ENCODE data around the gene VGLL3. TPM values are rescaled to one million over a fixed set of nuclear protein-coding genes. Genes with fewer than 3 reads are reported as not detected.

VGLL3 gene
- total RNA-seq, 5 donors from 2014 or later (not counting 1 experiment from before 2014, with no cell fraction given), result 0.03 to 0.20 (median 0.03) TPM; not detected in 2

DNA sequence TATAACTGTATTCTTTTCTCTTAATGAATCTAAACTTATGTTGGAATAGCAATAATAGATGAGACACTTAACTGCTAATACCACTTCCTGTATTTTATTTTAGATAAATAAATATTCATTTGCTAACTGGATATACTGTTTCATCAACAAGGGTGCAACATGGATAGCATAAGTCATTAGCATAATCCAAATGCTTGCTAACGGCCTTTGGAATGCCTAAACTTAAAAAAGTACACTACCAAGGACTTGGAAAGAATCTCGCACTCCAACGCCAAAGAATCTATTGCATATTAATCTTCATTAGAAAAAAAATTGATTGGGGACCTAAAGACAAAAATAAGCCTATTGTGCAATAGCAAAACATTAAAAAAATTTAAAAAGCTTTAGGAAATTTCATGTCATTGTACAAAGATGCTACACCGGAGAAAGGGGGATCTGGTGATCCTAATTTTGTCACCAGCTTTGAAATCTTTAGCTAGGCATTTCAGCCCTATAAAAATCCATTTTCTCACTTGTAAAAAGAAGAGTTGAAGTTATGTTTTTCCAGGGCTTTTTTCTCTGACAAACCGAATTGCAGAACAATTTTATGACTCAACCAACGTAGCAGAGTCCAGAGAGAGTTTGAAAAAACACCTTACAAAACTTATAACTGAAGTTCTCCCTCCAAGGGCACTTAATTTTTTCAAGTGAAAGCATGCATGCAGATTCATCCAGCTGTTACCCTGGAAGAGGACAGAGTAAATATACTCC, 4.1 kb downstream of the VGLL3 start:
- no peak for ATAC-seq (replicated peaks in 1 of 4)
- H3K4me3 Mint-ChIP-seq, result no peak overlapping the region
- POLR2A ChIA-PET, result no interaction called here

DNA sequence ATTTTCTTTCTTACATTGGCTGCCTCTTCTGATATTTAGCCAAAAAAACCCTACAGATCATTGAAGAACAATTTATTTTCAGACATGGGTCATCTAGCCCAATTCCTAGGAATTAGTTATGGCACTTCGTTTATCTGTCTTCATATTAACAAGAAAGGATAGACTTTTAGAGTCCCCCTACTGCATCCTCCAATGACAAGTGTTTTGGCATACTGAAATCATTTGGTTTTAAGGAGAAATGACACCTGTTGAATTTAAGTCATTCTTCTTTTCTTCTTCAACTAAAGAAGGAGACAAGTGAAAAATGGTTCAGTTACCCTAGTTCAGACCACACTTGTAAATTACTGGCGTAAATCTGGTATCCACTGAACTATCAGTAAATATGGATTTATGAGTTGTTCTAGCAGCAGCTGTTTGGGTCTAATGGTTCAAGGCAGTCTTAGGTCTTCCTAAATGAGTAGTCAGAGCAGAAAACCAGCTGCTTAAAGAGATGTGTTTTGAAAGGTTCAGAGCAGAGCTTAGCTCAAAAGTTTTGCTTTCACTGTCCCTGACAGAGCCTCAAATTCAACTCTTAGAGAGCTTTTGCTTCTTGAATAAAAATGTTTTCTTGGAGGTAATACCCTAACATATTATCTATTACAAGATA, 5.6 kb downstream of the VGLL3 start:
- Histone ChIP-seq H3K27me3 (replicated peaks in 1 of 2; ENCODE audit: control insufficient read depth in 2 of 2, extremely low read depth in 1 of 2, insufficient read depth in 2 of 2, low read length in 1 of 2) (peaks cover 2 to 10% of the 10 kb centered on the region in 2 experiments), H3K9me3 (no peaks in the 10 kb centered on the region), H3K4me1 (ENCODE audit: control insufficient read depth in 1 of 2, extremely low read depth in 1 of 2, insufficient read depth in 2 of 2, low read length in 2 of 2) (peaks cover 0 to under 1% of the 10 kb centered on the region in 2 experiments), H3K4me3 (ENCODE audit: control insufficient read depth in 1 of 2, extremely low read depth in 1 of 2, low read length in 1 of 2) (no peak overlapping the region), H3K27ac (ENCODE audit: low read length) (no peak overlapping the region), H3K36me3 (ENCODE audit: control insufficient read depth in 2 of 2, extremely low read depth in 1 of 2, insufficient read depth in 1 of 2, low read length in 1 of 2) (no peaks in the 10 kb centered on the region)
- Mint-ChIP-seq H3K4me3 (no peak overlapping the region), H3K27ac (no peak overlapping the region), H3K36me3 (no peaks in the 10 kb centered on the region), H3K4me1 (peaks cover 0 to 5% (median 1%) of the 10 kb centered on the region in 3 donors), H3K9me3 (peaks cover 0 to 6% (median 0%) of the 10 kb centered on the region in 3 donors), H3K27me3 (peaks cover 8 to 19% of the 10 kb centered on the region in 2 donors)
- no peak for ATAC-seq (replicated peaks in 1 of 4)
- ChIA-PET CTCF (no interaction called here), POLR2A (no interaction called here)
- no CpG with 5 or more reads among the region's 2 CpGs for WGBS (ENCODE audit: insufficient coverage)
- no peak for DNase-seq

More for the DNA sequence above, 4.1 kb downstream of the VGLL3 start:
- peaks cover 10% of the 10 kb centered on the region in 2 experiments for H3K27me3 ChIP-seq (replicated peaks in 1 of 2; ENCODE audit: control insufficient read depth in 2 of 2, extremely low read depth in 1 of 2, insufficient read depth in 2 of 2, low read length in 1 of 2)
- H3K27ac ChIP-seq (ENCODE audit: low read length), result no peak overlapping the region
- Mint-ChIP-seq H3K9me3 (peaks cover 0 to 6% (median 0%) of the 10 kb centered on the region in 3 donors), H3K4me1 (peaks cover 0 to 5% (median 3%) of the 10 kb centered on the region in 3 donors), H3K36me3 (no peaks in the 10 kb centered on the region), H3K27ac (no peak overlapping the region), H3K27me3 (peaks cover 8 to 19% of the 10 kb centered on the region in 2 donors)
- H3K9me3 ChIP-seq, result no peaks in the 10 kb centered on the region
- H3K4me3 ChIP-seq (ENCODE audit: control insufficient read depth in 1 of 2, extremely low read depth in 1 of 2, low read length in 1 of 2), result no peak overlapping the region
- CTCF ChIA-PET, result no interaction called here
- no CpG with 5 or more reads among the region's 6 CpGs for WGBS (ENCODE audit: insufficient coverage)
- no peak for DNase-seq
- no peaks in the 10 kb centered on the region for H3K36me3 ChIP-seq (ENCODE audit: control insufficient read depth in 2 of 2, extremely low read depth in 1 of 2, insufficient read depth in 1 of 2, low read length in 1 of 2)
- peaks cover 0 to 6% of the 10 kb centered on the region in 2 experiments for H3K4me1 ChIP-seq (ENCODE audit: control insufficient read depth in 1 of 2, extremely low read depth in 1 of 2, insufficient read depth in 2 of 2, low read length in 2 of 2)

DNA sequence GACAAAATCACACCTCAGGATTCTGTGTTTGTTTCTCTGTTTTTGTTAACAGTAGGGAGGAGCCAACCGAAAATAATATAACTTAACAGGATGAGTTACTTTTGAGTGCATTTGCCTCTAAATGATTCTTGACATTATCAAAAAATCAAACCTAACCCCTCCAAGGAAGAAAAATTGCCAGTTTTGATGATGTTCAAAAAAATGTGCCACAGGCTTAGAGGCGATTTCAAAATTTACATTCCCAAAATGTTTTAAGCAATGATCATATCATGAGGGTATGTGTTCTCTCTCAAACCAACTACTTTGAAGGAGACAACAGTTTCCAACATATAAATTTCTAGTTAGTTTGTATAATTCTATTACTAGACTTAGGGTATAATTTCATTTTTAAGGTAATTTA, 6.7 kb downstream of the VGLL3 start:
- Mint-ChIP-seq H3K4me3 (no peak overlapping the region), H3K27ac (no peak overlapping the region), H3K4me1 (no peaks in the 10 kb centered on the region), H3K9me3 (peaks cover 0 to 6% (median 0%) of the 10 kb centered on the region in 3 donors), H3K27me3 (peaks cover 0 to 12% of the 10 kb centered on the region in 2 donors), H3K36me3 (no peaks in the 10 kb centered on the region)
- Histone ChIP-seq H3K27ac (ENCODE audit: low read length) (no peak overlapping the region), H3K36me3 (ENCODE audit: control insufficient read depth in 2 of 2, extremely low read depth in 1 of 2, insufficient read depth in 1 of 2, low read length in 1 of 2) (no peaks in the 10 kb centered on the region), H3K9me3 (no peaks in the 10 kb centered on the region), H3K4me1 (ENCODE audit: control insufficient read depth in 1 of 2, extremely low read depth in 1 of 2, insufficient read depth in 2 of 2, low read length in 2 of 2) (no peaks in the 10 kb centered on the region), H3K27me3 (replicated peaks in 1 of 2; ENCODE audit: control insufficient read depth in 2 of 2, extremely low read depth in 1 of 2, insufficient read depth in 2 of 2, low read length in 1 of 2) (peaks cover 0 to 5% of the 10 kb centered on the region in 2 experiments), H3K4me3 (ENCODE audit: control insufficient read depth in 1 of 2, extremely low read depth in 1 of 2, low read length in 1 of 2) (no peak overlapping the region)
- CTCF ChIA-PET, result no interaction called here
- POLR2A ChIA-PET, result no interaction called here
- ATAC-seq (replicated peaks in 1 of 4) (no peak), DNase-seq (no peak)
- WGBS (ENCODE audit: insufficient coverage), result no CpG with 5 or more reads among the region's 2 CpGs

DNA sequence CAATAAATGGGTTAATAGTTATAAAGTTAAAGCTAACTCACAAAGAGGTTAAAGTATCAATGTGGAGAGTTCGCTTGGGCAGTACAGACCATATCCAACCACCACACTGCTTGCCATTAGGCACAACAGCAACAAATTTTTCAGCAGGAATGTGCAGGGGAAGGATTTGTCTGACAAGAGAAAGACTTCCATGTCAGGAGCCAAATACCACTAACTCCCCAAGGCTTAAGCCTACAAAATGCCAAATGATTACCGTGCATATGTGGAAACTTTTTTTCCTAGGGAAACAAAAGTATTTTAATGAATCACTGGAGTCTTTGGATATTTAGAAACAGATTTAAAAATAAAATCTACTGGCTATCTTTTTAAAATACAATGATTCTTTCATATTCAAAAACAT, 8.1 kb downstream of the VGLL3 start:
- Histone ChIP-seq H3K9me3 (no peaks in the 10 kb centered on the region), H3K4me1 (ENCODE audit: control insufficient read depth in 1 of 2, extremely low read depth in 1 of 2, insufficient read depth in 2 of 2, low read length in 2 of 2) (no peaks in the 10 kb centered on the region), H3K36me3 (ENCODE audit: control insufficient read depth in 2 of 2, extremely low read depth in 1 of 2, insufficient read depth in 1 of 2, low read length in 1 of 2) (no peaks in the 10 kb centered on the region), H3K27me3 (replicated peaks in 1 of 2; ENCODE audit: control insufficient read depth in 2 of 2, extremely low read depth in 1 of 2, insufficient read depth in 2 of 2, low read length in 1 of 2) (peaks cover 0 to 7% of the 10 kb centered on the region in 2 experiments), H3K27ac (ENCODE audit: low read length) (no peak overlapping the region), H3K4me3 (ENCODE audit: control insufficient read depth in 1 of 2, extremely low read depth in 1 of 2, low read length in 1 of 2) (no peak overlapping the region)
- WGBS (ENCODE audit: insufficient coverage), result no CpG with 5 or more reads among the region's 2 CpGs
- POLR2A ChIA-PET, result no interaction called here
- CTCF ChIA-PET, result no interaction called here
- Mint-ChIP-seq H3K27ac (no peak overlapping the region), H3K27me3 (peaks cover 0 to 2% of the 10 kb centered on the region in 2 donors), H3K4me1 (no peaks in the 10 kb centered on the region), H3K4me3 (no peak overlapping the region), H3K9me3 (peaks cover 0 to 2% (median 0%) of the 10 kb centered on the region in 3 donors), H3K36me3 (no peaks in the 10 kb centered on the region)
- DNase-seq (no peak), ATAC-seq (replicated peaks in 1 of 4) (no peak)

DNA sequence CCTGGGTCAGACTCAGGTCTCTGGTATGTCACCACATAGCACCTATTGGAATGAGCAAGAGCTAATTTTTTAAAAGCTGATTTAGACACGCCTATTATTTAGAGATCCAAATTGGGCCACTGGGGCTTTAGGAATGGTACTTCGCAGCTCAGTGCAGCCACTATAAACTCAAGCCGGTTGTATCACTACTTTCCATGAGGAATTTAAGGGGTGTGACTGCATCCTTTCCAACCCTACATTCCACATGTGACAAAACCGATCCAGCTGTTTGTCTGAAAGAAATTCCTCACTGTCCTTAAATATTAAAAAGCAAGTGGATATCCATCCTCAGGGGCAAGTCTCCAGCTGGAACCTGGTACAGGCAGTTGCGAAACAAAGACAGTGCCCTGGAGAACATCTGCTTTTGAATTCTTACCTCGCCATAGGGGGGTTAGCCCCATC, 12.8 kb downstream of the VGLL3 start:
- ChIA-PET CTCF (no interaction called here), POLR2A (no interaction called here)

DNA sequence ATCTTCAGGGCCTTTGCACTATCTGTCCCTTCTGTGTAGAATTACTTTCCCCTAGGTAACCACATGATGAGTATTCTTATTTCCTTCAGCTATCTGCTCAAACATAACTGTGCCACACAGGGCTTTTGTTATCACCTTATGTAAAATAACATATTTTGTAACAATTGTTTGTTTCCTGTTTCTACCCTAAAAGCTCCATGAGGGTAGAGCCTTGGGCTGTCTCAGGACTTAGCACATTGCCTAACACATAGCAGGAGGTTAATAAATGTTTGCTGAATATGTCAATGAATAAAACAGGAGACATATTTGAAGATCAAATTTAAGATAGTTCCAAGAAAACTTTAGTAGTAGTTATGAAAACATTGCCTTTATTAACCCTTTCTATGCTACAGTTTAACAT, 14.7 kb downstream of the VGLL3 start:
- ATAC-seq (replicated peaks in 1 of 4) (no peak), DNase-seq (no peak)
- POLR2A ChIA-PET, result no interaction called here
- Histone ChIP-seq H3K4me3 (ENCODE audit: control insufficient read depth in 1 of 2, extremely low read depth in 1 of 2, low read length in 1 of 2) (no peak overlapping the region), H3K36me3 (ENCODE audit: control insufficient read depth in 2 of 2, extremely low read depth in 1 of 2, insufficient read depth in 1 of 2, low read length in 1 of 2) (no peaks in the 10 kb centered on the region), H3K27me3 (replicated peaks in 1 of 2; ENCODE audit: control insufficient read depth in 2 of 2, extremely low read depth in 1 of 2, insufficient read depth in 2 of 2, low read length in 1 of 2) (peaks cover 0 to 2% of the 10 kb centered on the region in 2 experiments), H3K4me1 (ENCODE audit: control insufficient read depth in 1 of 2, extremely low read depth in 1 of 2, insufficient read depth in 2 of 2, low read length in 2 of 2) (no peaks in the 10 kb centered on the region), H3K27ac (ENCODE audit: low read length) (no peak overlapping the region), H3K9me3 (no peaks in the 10 kb centered on the region)
- CTCF ChIA-PET, result no interaction called here
- Mint-ChIP-seq H3K9me3 (peaks cover 0 to 3% (median 0%) of the 10 kb centered on the region in 3 donors), H3K4me3 (no peak overlapping the region), H3K4me1 (no peaks in the 10 kb centered on the region), H3K36me3 (no peaks in the 10 kb centered on the region), H3K27ac (no peak overlapping the region), H3K27me3 (no peaks in the 10 kb centered on the region)

More for the DNA sequence above, 12.8 kb downstream of the VGLL3 start:
- Histone ChIP-seq H3K27me3 (replicated peaks in 1 of 2; ENCODE audit: control insufficient read depth in 2 of 2, extremely low read depth in 1 of 2, insufficient read depth in 2 of 2, low read length in 1 of 2) (peaks cover 0 to 2% of the 10 kb centered on the region in 2 experiments), H3K4me3 (ENCODE audit: control insufficient read depth in 1 of 2, extremely low read depth in 1 of 2, low read length in 1 of 2) (no peak overlapping the region), H3K4me1 (ENCODE audit: control insufficient read depth in 1 of 2, extremely low read depth in 1 of 2, insufficient read depth in 2 of 2, low read length in 2 of 2) (no peaks in the 10 kb centered on the region), H3K9me3 (no peaks in the 10 kb centered on the region), H3K27ac (ENCODE audit: low read length) (no peak overlapping the region), H3K36me3 (ENCODE audit: control insufficient read depth in 2 of 2, extremely low read depth in 1 of 2, insufficient read depth in 1 of 2, low read length in 1 of 2) (no peaks in the 10 kb centered on the region)
- Mint-ChIP-seq H3K27me3 (no peaks in the 10 kb centered on the region), H3K4me3 (no peak overlapping the region), H3K27ac (no peak overlapping the region), H3K4me1 (no peaks in the 10 kb centered on the region), H3K36me3 (no peaks in the 10 kb centered on the region), H3K9me3 (no peaks in the 10 kb centered on the region)
- WGBS (ENCODE audit: insufficient coverage), result 79% methylated on average over 4 of the region's 6 CpGs
- DNase-seq (no peak), ATAC-seq (replicated peaks in 1 of 4) (no peak)

All from T-cell (primary cell).